ENCODE results near the gene TTBK1.

TTBK1 gene

GRCh38 chr6:43248791-43249190 is 5.5 kb downstream of the TTBK1 start:
- FAIRE-seq, result no peak
- DNase-seq (ENCODE audit: extremely low spot score, insufficient read length, low read depth), result no peak

- DNase-seq (ENCODE audit: extremely low spot score, insufficient read length, low read depth) (no peak), FAIRE-seq (no peak)
Measured at GRCh38 chr6:43250992-43251373, 7.7 kb downstream of the TTBK1 start.

GRCh38 chr6:43253401-43253800 is 10.1 kb downstream of the TTBK1 start:
- FAIRE-seq, result no peak
- no peak for DNase-seq (ENCODE audit: extremely low spot score, insufficient read length, low read depth)

- no peak for DNase-seq (ENCODE audit: extremely low spot score, insufficient read length, low read depth)
- no peak for FAIRE-seq
Measured at GRCh38 chr6:43254138-43254817, 11.0 kb downstream of the TTBK1 start.

- FAIRE-seq (no peak), DNase-seq (ENCODE audit: extremely low spot score, insufficient read length, low read depth) (no peak)
Measured at GRCh38 chr6:43254846-43255245, 11.6 kb downstream of the TTBK1 start.

- DNase-seq (ENCODE audit: extremely low spot score, insufficient read length, low read depth) (no peak), FAIRE-seq (no peak)
Measured at GRCh38 chr6:43255408-43256054, 12.2 kb downstream of the TTBK1 start.

GRCh38 chr6:43256670-43257366 is 13.5 kb downstream of the TTBK1 start:
- FAIRE-seq (no peak), DNase-seq (ENCODE audit: extremely low spot score, insufficient read length, low read depth) (no peak)

GRCh38 chr6:43257367-43258145 is 14.3 kb downstream of the TTBK1 start:
- FAIRE-seq (no peak), DNase-seq (ENCODE audit: extremely low spot score, insufficient read length, low read depth) (no peak)

GRCh38 chr6:43258180-43258579 is 14.9 kb downstream of the TTBK1 start:
- FAIRE-seq, result no peak
- no peak for DNase-seq (ENCODE audit: extremely low spot score, insufficient read length, low read depth)

GRCh38 chr6:43258807-43259686 is 15.8 kb downstream of the TTBK1 start:
- DNase-seq (ENCODE audit: extremely low spot score, insufficient read length, low read depth) (no peak), FAIRE-seq (no peak)

GRCh38 chr6:43260791-43261190 is 17.5 kb downstream of the TTBK1 start:
- FAIRE-seq (no peak), DNase-seq (ENCODE audit: extremely low spot score, insufficient read length, low read depth) (no peak)

GRCh38 chr6:43261198-43261597 is 17.9 kb downstream of the TTBK1 start:
- FAIRE-seq (no peak), DNase-seq (ENCODE audit: extremely low spot score, insufficient read length, low read depth) (no peak)

- FAIRE-seq (no peak), DNase-seq (ENCODE audit: extremely low spot score, insufficient read length, low read depth) (no peak)
Measured at GRCh38 chr6:43262000-43262779, 18.9 kb downstream of the TTBK1 start.

- no peak for FAIRE-seq
- DNase-seq (ENCODE audit: extremely low spot score, insufficient read length, low read depth), result no peak
Measured at GRCh38 chr6:43262780-43263313, 19.6 kb downstream of the TTBK1 start.

GRCh38 chr6:43263314-43264178 is 20.3 kb downstream of the TTBK1 start:
- FAIRE-seq (peak; percentile 86), DNase-seq (ENCODE audit: extremely low spot score, insufficient read length, low read depth) (peak; percentile 86)

GRCh38 chr6:43264599-43265145 is 21.4 kb downstream of the TTBK1 start:
- DNase-seq (ENCODE audit: extremely low spot score, insufficient read length, low read depth), result no peak

GRCh38 chr6:43265564-43265963 is 22.3 kb downstream of the TTBK1 start:
- DNase-seq (ENCODE audit: extremely low spot score, insufficient read length, low read depth) (no peak), FAIRE-seq (no peak)

More at GRCh38 chr6:43264599-43265145, 21.4 kb downstream of the TTBK1 start:
- FAIRE-seq, result no peak
